Thoracic aorta (tissue), 2 donors: ENCODE results near the gene ABLIM1. TPM values are rescaled to one million over a fixed set of nuclear protein-coding genes. Genes with fewer than 3 reads are reported as not detected.

Experiments used
- ATAC-seq: fragments of 150-250 bp; one replicate; pipeline ENCODE4 v1.8.0; 2017; ENCODE audit warnings: low read depth; ENCODE audit not compliant: insufficient number of reproducible peaks, low FRiP score
- DNase-seq: peaks from one replicate; pipeline ENCODE4 v3.0.0-alpha.2; 2020; ENCODE audit warnings: low spot score
- H3K27ac ChIP-seq, 2 donors: fragments of 200-600 bp; sonication (generic); 1 replicate in 1 of 2; 2 replicates in 1 of 2; pipeline ENCODE4 v1.5.1; 2016; ENCODE audit warnings: mild to moderate bottlenecking in 2 of 2, moderate library complexity in 2 of 2
- H3K27me3 ChIP-seq: fragments of 200-600 bp; sonication (generic); replicated peaks from 2 replicates; pipeline ENCODE4 v1.6.0; 2016; ENCODE audit warnings: mild to moderate bottlenecking; ENCODE audit not compliant: insufficient read depth
- H3K36me3 ChIP-seq: fragments of 200-600 bp; sonication (generic); one replicate; pipeline ENCODE4 v1.5.1; 2016
- H3K4me1 ChIP-seq, 2 donors: fragments of 200-600 bp; sonication (generic); 1 replicate in 1 of 2; 2 replicates in 1 of 2; pipeline versions ENCODE4 v1.5.1 to v1.6.0; 2016; ENCODE audit warnings: low read depth in 2 of 2, mild to moderate bottlenecking in 1 of 2; ENCODE audit not compliant: control insufficient read depth in 1 of 2
- H3K4me3 ChIP-seq: fragments of 200-600 bp; sonication (generic); 2 replicates; pipeline ENCODE4 v1.5.1; 2016; ENCODE audit warnings: mild to moderate bottlenecking
- H3K9me3 ChIP-seq: fragments of 200-600 bp; sonication (generic); 2 replicates; pipeline ENCODE4 v1.5.1; 2016
- CTCF ChIP-seq: fragments of 200-600 bp; sonication (generic); IDR thresholded peaks from one replicate; pipeline ENCODE4 v1.5.1; 2019; ENCODE audit warnings: antibody characterized with exemption
- total RNA-seq, 2 donors: library from RNA; depleted of rRNA; stranded (reverse); fragments of >200 nt; gene quantifications; one replicate each; pipeline versions ENCODE4 v1.1.0 to v1.2.3, GENCODE V29; 2016

The ABLIM1 gene
- total RNA-seq, 2 donors from 2014 or later: 47.5 to 111 TPM

- TF ChIP-seq CTCF: no peak
- no peak for DNase-seq
- Histone ChIP-seq H3K9me3 (no peaks in the 10 kb centered on the region), H3K27ac (peak overlapping the region in 1 of 2 donors; percentile 9), H3K36me3 (no peaks in the 10 kb centered on the region), H3K27me3 (no peaks in the 10 kb centered on the region), H3K4me3 (no peak overlapping the region), H3K4me1 (peaks cover 3 to 14% of the 10 kb centered on the region in 2 donors)
- no peak for ATAC-seq
Measured at GRCh38 chr10:114519756-114520293, 138.2 kb downstream of the ABLIM1 start.

GRCh38 chr10:114519306-114519669, 138.8 kb downstream of the ABLIM1 start:
- TF ChIP-seq CTCF: no peak
- H3K9me3 ChIP-seq: no peaks in the 10 kb centered on the region
- no peaks in the 10 kb centered on the region for H3K27me3 ChIP-seq
- no peak for DNase-seq
- no peak overlapping the region for H3K4me3 ChIP-seq
- no peaks in the 10 kb centered on the region for H3K36me3 ChIP-seq
- H3K27ac ChIP-seq: no peak overlapping the region
- H3K4me1 ChIP-seq: peaks cover 3 to 12% of the 10 kb centered on the region in 2 donors
- no peak for ATAC-seq

- H3K4me3 ChIP-seq: no peak overlapping the region
- no peak for TF ChIP-seq CTCF
- peaks cover 3 to 12% of the 10 kb centered on the region in 2 donors for H3K4me1 ChIP-seq
- H3K27me3 ChIP-seq: no peaks in the 10 kb centered on the region
- no peaks in the 10 kb centered on the region for H3K36me3 ChIP-seq
- no peaks in the 10 kb centered on the region for H3K9me3 ChIP-seq
- H3K27ac ChIP-seq: no peak overlapping the region
- no peak for ATAC-seq
- DNase-seq: no peak
Measured at GRCh38 chr10:114518401-114519305, 139.4 kb downstream of the ABLIM1 start.

GRCh38 chr10:114517368-114518250, 140.5 kb downstream of the ABLIM1 start:
- no peak for TF ChIP-seq CTCF
- Histone ChIP-seq H3K27ac (no peak overlapping the region), H3K4me3 (no peak overlapping the region), H3K36me3 (no peaks in the 10 kb centered on the region), H3K4me1 (peaks cover 3 to 12% of the 10 kb centered on the region in 2 donors), H3K9me3 (no peaks in the 10 kb centered on the region), H3K27me3 (no peaks in the 10 kb centered on the region)
- ATAC-seq (no peak), DNase-seq (no peak)

GRCh38 chr10:114516356-114516755, 141.7 kb downstream of the ABLIM1 start:
- no peaks in the 10 kb centered on the region for H3K9me3 ChIP-seq
- no peak for DNase-seq
- no peak overlapping the region for H3K27ac ChIP-seq
- H3K4me1 ChIP-seq: peaks cover 3 to 12% of the 10 kb centered on the region in 2 donors
- no peaks in the 10 kb centered on the region for H3K27me3 ChIP-seq
- ATAC-seq: no peak
- no peaks in the 10 kb centered on the region for H3K36me3 ChIP-seq
- TF ChIP-seq CTCF: no peak
- no peak overlapping the region for H3K4me3 ChIP-seq
